ENCODE measurements around the gene EPHA8.

The EPHA8 gene

GRCh38 chr1:22607154-22607553 is 43.9 kb downstream of the EPHA8 start:
- ChIA-PET POLR2A (no interaction called here), CTCF (no interaction called here)
- H3K9me3 ChIP-seq (ENCODE audit: control extremely low read depth in 1 of 5, control insufficient read depth in 4 of 5, insufficient read depth in 2 of 5, low read depth in 1 of 5, low read length in 4 of 5) = no peaks in the 10 kb centered on the region
- no peak overlapping the region for H3K4me3 ChIP-seq (ENCODE audit: control insufficient read depth in 1 of 7, extremely low read depth in 1 of 7, insufficient read depth in 4 of 7, low read depth in 2 of 7, low read length in 6 of 7)
- H3K4me1 ChIP-seq (ENCODE audit: control extremely low read depth in 1 of 4, control insufficient read depth in 4 of 4, insufficient read depth in 4 of 4, low read length in 3 of 4) = no peaks in the 10 kb centered on the region
- H3K27me3 ChIP-seq (replicated peaks in 2 of 5; ENCODE audit: control insufficient read depth in 4 of 5, insufficient read depth in 5 of 5, low read length in 4 of 5) = peaks cover 0 to 73% (median 2%) of the 10 kb centered on the region in 5 experiments
- no peaks in the 10 kb centered on the region for H3K36me3 ChIP-seq (ENCODE audit: control insufficient read depth in 4 of 4, insufficient read depth in 4 of 4, low read length in 3 of 4)
- H3K27ac ChIP-seq (ENCODE audit: insufficient read depth in 1 of 2, low read depth in 1 of 2, low read length in 2 of 2, poor library complexity in 1 of 2, severe bottlenecking in 2 of 2) = no peak overlapping the region
- 6% methylated on average over 10 of the region's 10 CpGs for WGBS (ENCODE audit: insufficient coverage)
- DNase-seq = peak in 1 of 3 donors; percentile 3

GRCh38 chr1:22608361-22608760 is 45.1 kb downstream of the EPHA8 start:
- POLR2A ChIA-PET = interaction anchor here (0.6 kb wide), 1 partner anchor 24 kb away, joined by 3 read pairs; no protein-coding TSS in a partner anchor
- H3K36me3 ChIP-seq (ENCODE audit: control insufficient read depth in 4 of 4, insufficient read depth in 4 of 4, low read length in 3 of 4) = no peaks in the 10 kb centered on the region

GRCh38 chr1:22609291-22609690 is 46.0 kb downstream of the EPHA8 start:
- POLR2A ChIA-PET = no interaction called here
- WGBS (ENCODE audit: insufficient coverage) = 8% methylated on average over 2 of the region's 6 CpGs
- no peak for DNase-seq
- Histone ChIP-seq H3K9me3 (ENCODE audit: control extremely low read depth in 1 of 5, control insufficient read depth in 4 of 5, insufficient read depth in 2 of 5, low read depth in 1 of 5, low read length in 4 of 5) (no peaks in the 10 kb centered on the region), H3K36me3 (ENCODE audit: control insufficient read depth in 4 of 4, insufficient read depth in 4 of 4, low read length in 3 of 4) (no peaks in the 10 kb centered on the region), H3K4me1 (ENCODE audit: control extremely low read depth in 1 of 4, control insufficient read depth in 4 of 4, insufficient read depth in 4 of 4, low read length in 3 of 4) (no peaks in the 10 kb centered on the region), H3K4me3 (ENCODE audit: control insufficient read depth in 1 of 7, extremely low read depth in 1 of 7, insufficient read depth in 4 of 7, low read depth in 2 of 7, low read length in 6 of 7) (no peak overlapping the region), H3K27me3 (replicated peaks in 2 of 5; ENCODE audit: control insufficient read depth in 4 of 5, insufficient read depth in 5 of 5, low read length in 4 of 5) (peaks cover 0 to 67% (median 3%) of the 10 kb centered on the region in 5 experiments), H3K27ac (ENCODE audit: insufficient read depth in 1 of 2, low read depth in 1 of 2, low read length in 2 of 2, poor library complexity in 1 of 2, severe bottlenecking in 2 of 2) (no peak overlapping the region)
- CTCF ChIA-PET = interaction anchor here (0.8 kb wide), 1 partner anchor 13 kb away, joined by 3 read pairs; no protein-coding TSS in a partner anchor

More at GRCh38 chr1:22608361-22608760, 45.1 kb downstream of the EPHA8 start:
- H3K4me3 ChIP-seq (ENCODE audit: control insufficient read depth in 1 of 7, extremely low read depth in 1 of 7, insufficient read depth in 4 of 7, low read depth in 2 of 7, low read length in 6 of 7) = no peak overlapping the region
- WGBS (ENCODE audit: insufficient coverage) = no CpG with 5 or more reads among the region's 3 CpGs
- CTCF ChIA-PET = no interaction called here
- H3K27ac ChIP-seq (ENCODE audit: insufficient read depth in 1 of 2, low read depth in 1 of 2, low read length in 2 of 2, poor library complexity in 1 of 2, severe bottlenecking in 2 of 2) = no peak overlapping the region
- H3K4me1 ChIP-seq (ENCODE audit: control extremely low read depth in 1 of 4, control insufficient read depth in 4 of 4, insufficient read depth in 4 of 4, low read length in 3 of 4) = no peaks in the 10 kb centered on the region
- no peaks in the 10 kb centered on the region for H3K9me3 ChIP-seq (ENCODE audit: control extremely low read depth in 1 of 5, control insufficient read depth in 4 of 5, insufficient read depth in 2 of 5, low read depth in 1 of 5, low read length in 4 of 5)
- peaks cover 0 to 69% (median 3%) of the 10 kb centered on the region in 5 experiments for H3K27me3 ChIP-seq (replicated peaks in 2 of 5; ENCODE audit: control insufficient read depth in 4 of 5, insufficient read depth in 5 of 5, low read length in 4 of 5)
- no peak for DNase-seq

GRCh38 chr1:22611530-22611947 is 48.2 kb downstream of the EPHA8 start:
- ChIA-PET CTCF (interaction anchor here (1.1 kb wide), 1 partner anchor 30 kb away, joined by 3 read pairs; no protein-coding TSS in a partner anchor), POLR2A (interaction anchor here (0.7 kb wide), 1 partner anchor 31 kb away, joined by 3 read pairs; no protein-coding TSS in a partner anchor)
- H3K4me3 ChIP-seq (ENCODE audit: control insufficient read depth in 1 of 7, extremely low read depth in 1 of 7, insufficient read depth in 4 of 7, low read depth in 2 of 7, low read length in 6 of 7) = no peak overlapping the region
- 30% methylated on average over 6 of the region's 7 CpGs for WGBS (ENCODE audit: insufficient coverage)
- DNase-seq = peak; percentile 48 to 77 (median 76)
- H3K4me1 ChIP-seq (ENCODE audit: control extremely low read depth in 1 of 4, control insufficient read depth in 4 of 4, insufficient read depth in 4 of 4, low read length in 3 of 4) = no peaks in the 10 kb centered on the region
- peaks cover 0 to 66% (median 2%) of the 10 kb centered on the region in 5 experiments for H3K27me3 ChIP-seq (replicated peaks in 2 of 5; ENCODE audit: control insufficient read depth in 4 of 5, insufficient read depth in 5 of 5, low read length in 4 of 5)
- no peaks in the 10 kb centered on the region for H3K9me3 ChIP-seq (ENCODE audit: control extremely low read depth in 1 of 5, control insufficient read depth in 4 of 5, insufficient read depth in 2 of 5, low read depth in 1 of 5, low read length in 4 of 5)
- H3K36me3 ChIP-seq (ENCODE audit: control insufficient read depth in 4 of 4, insufficient read depth in 4 of 4, low read length in 3 of 4) = no peaks in the 10 kb centered on the region
- H3K27ac ChIP-seq (ENCODE audit: insufficient read depth in 1 of 2, low read depth in 1 of 2, low read length in 2 of 2, poor library complexity in 1 of 2, severe bottlenecking in 2 of 2) = no peak overlapping the region

- Histone ChIP-seq H3K27ac (ENCODE audit: insufficient read depth in 1 of 2, low read depth in 1 of 2, low read length in 2 of 2, poor library complexity in 1 of 2, severe bottlenecking in 2 of 2) (no peak overlapping the region), H3K4me1 (ENCODE audit: control extremely low read depth in 1 of 4, control insufficient read depth in 4 of 4, insufficient read depth in 4 of 4, low read length in 3 of 4) (no peaks in the 10 kb centered on the region), H3K9me3 (ENCODE audit: control extremely low read depth in 1 of 5, control insufficient read depth in 4 of 5, insufficient read depth in 2 of 5, low read depth in 1 of 5, low read length in 4 of 5) (no peaks in the 10 kb centered on the region), H3K27me3 (replicated peaks in 2 of 5; ENCODE audit: control insufficient read depth in 4 of 5, insufficient read depth in 5 of 5, low read length in 4 of 5) (peaks cover 0 to 67% (median 5%) of the 10 kb centered on the region in 5 experiments), H3K36me3 (ENCODE audit: control insufficient read depth in 4 of 4, insufficient read depth in 4 of 4, low read length in 3 of 4) (no peaks in the 10 kb centered on the region), H3K4me3 (ENCODE audit: control insufficient read depth in 1 of 7, extremely low read depth in 1 of 7, insufficient read depth in 4 of 7, low read depth in 2 of 7, low read length in 6 of 7) (no peak overlapping the region)
- POLR2A ChIA-PET = no interaction called here
- CTCF ChIA-PET = no interaction called here
- WGBS (ENCODE audit: insufficient coverage) = 54% methylated on average over 8 of the region's 12 CpGs
- no peak for DNase-seq
Measured at GRCh38 chr1:22612671-22613571, 49.6 kb downstream of the EPHA8 start.

- no peak overlapping the region for H3K4me3 ChIP-seq (ENCODE audit: control insufficient read depth in 1 of 7, extremely low read depth in 1 of 7, insufficient read depth in 4 of 7, low read depth in 2 of 7, low read length in 6 of 7)
- ChIA-PET POLR2A (no interaction called here), CTCF (no interaction called here)
- 71% methylated on average over 2 of the region's 5 CpGs for WGBS (ENCODE audit: insufficient coverage)
- H3K27me3 ChIP-seq (replicated peaks in 2 of 5; ENCODE audit: control insufficient read depth in 4 of 5, insufficient read depth in 5 of 5, low read length in 4 of 5) = peaks cover 0 to 67% (median 5%) of the 10 kb centered on the region in 5 experiments
- no peaks in the 10 kb centered on the region for H3K9me3 ChIP-seq (ENCODE audit: control extremely low read depth in 1 of 5, control insufficient read depth in 4 of 5, insufficient read depth in 2 of 5, low read depth in 1 of 5, low read length in 4 of 5)
- no peaks in the 10 kb centered on the region for H3K4me1 ChIP-seq (ENCODE audit: control extremely low read depth in 1 of 4, control insufficient read depth in 4 of 4, insufficient read depth in 4 of 4, low read length in 3 of 4)
- H3K27ac ChIP-seq (ENCODE audit: insufficient read depth in 1 of 2, low read depth in 1 of 2, low read length in 2 of 2, poor library complexity in 1 of 2, severe bottlenecking in 2 of 2) = no peak overlapping the region
- DNase-seq = no peak
- H3K36me3 ChIP-seq (ENCODE audit: control insufficient read depth in 4 of 4, insufficient read depth in 4 of 4, low read length in 3 of 4) = no peaks in the 10 kb centered on the region
Measured at GRCh38 chr1:22613572-22613918, 50.3 kb downstream of the EPHA8 start.

- no peaks in the 10 kb centered on the region for H3K36me3 ChIP-seq (ENCODE audit: control insufficient read depth in 4 of 4, insufficient read depth in 4 of 4, low read length in 3 of 4)
- 75% methylated on average over 7 of the region's 12 CpGs for WGBS (ENCODE audit: insufficient coverage)
Measured at GRCh38 chr1:22613951-22614350, 50.7 kb downstream of the EPHA8 start.

More at GRCh38 chr1:22613951-22614350, 50.7 kb downstream of the EPHA8 start:
- H3K4me3 ChIP-seq (ENCODE audit: control insufficient read depth in 1 of 7, extremely low read depth in 1 of 7, insufficient read depth in 4 of 7, low read depth in 2 of 7, low read length in 6 of 7) = no peak overlapping the region
- no peak overlapping the region for H3K27ac ChIP-seq (ENCODE audit: insufficient read depth in 1 of 2, low read depth in 1 of 2, low read length in 2 of 2, poor library complexity in 1 of 2, severe bottlenecking in 2 of 2)
- no peaks in the 10 kb centered on the region for H3K4me1 ChIP-seq (ENCODE audit: control extremely low read depth in 1 of 4, control insufficient read depth in 4 of 4, insufficient read depth in 4 of 4, low read length in 3 of 4)
- DNase-seq = no peak
- ChIA-PET POLR2A (no interaction called here), CTCF (interaction anchor here (0.9 kb wide), 1 partner anchor 9 kb away, joined by 4 read pairs; no protein-coding TSS in a partner anchor)
- peaks cover 0 to 67% (median 5%) of the 10 kb centered on the region in 5 experiments for H3K27me3 ChIP-seq (replicated peaks in 2 of 5; ENCODE audit: control insufficient read depth in 4 of 5, insufficient read depth in 5 of 5, low read length in 4 of 5)
- no peaks in the 10 kb centered on the region for H3K9me3 ChIP-seq (ENCODE audit: control extremely low read depth in 1 of 5, control insufficient read depth in 4 of 5, insufficient read depth in 2 of 5, low read depth in 1 of 5, low read length in 4 of 5)
